OCI-LY1 (cell line): Measurements from ENCODE around the gene C4A.
"Not testable (repeated sequence)": the region's sequence is repeated elsewhere in the genome, so short reads cannot be mapped to it uniquely, and the experiment has no call there.

Experiments
- H2AFZ ChIP-seq: fragments of 200-600 bp; sonication (generic), shearing (Covaris generic); 2 replicates; pipeline ENCODE4 v1.6.0; 2014; ENCODE audit warnings: antibody characterized with exemption, mild to moderate bottlenecking, low read length
- H3F3A ChIP-seq: fragments of 200-600 bp; sonication (generic), shearing (Covaris generic); 2 replicates; pipeline ENCODE4 v1.6.0; 2014; ENCODE audit warnings: mild to moderate bottlenecking, antibody characterized with exemption, low read length, moderate library complexity; ENCODE audit not compliant: insufficient read depth
- H3K27ac ChIP-seq: fragments of 200-600 bp; sonication (generic); 2 replicates; pipeline ENCODE4 v1.5.1; 2014; ENCODE audit warnings: low read length, mixed run types, mild to moderate bottlenecking, low read depth; ENCODE audit not compliant: poor library complexity, severe bottlenecking
- H3K27me3 ChIP-seq: fragments of 200-600 bp; sonication (generic); 2 replicates; pipeline ENCODE4 v1.6.0; 2014; ENCODE audit warnings: antibody characterized with exemption, mild to moderate bottlenecking, low read length, moderate library complexity; ENCODE audit not compliant: insufficient read depth
- H3K36me3 ChIP-seq: fragments of 200-600 bp; sonication (generic); 2 replicates; pipeline ENCODE4 v1.6.1; 2014; ENCODE audit warnings: mild to moderate bottlenecking, antibody characterized with exemption, low read length, moderate library complexity, mixed read lengths; ENCODE audit not compliant: insufficient read depth
- H3K4me1 ChIP-seq: fragments of 200-600 bp; sonication (generic); 2 replicates; pipeline ENCODE4 v1.5.1; 2014; ENCODE audit warnings: mild to moderate bottlenecking, low read length, moderate library complexity; ENCODE audit not compliant: insufficient read depth, severe bottlenecking
- H3K4me2 ChIP-seq: fragments of 200-600 bp; sonication (generic), shearing (Covaris generic); 2 replicates; pipeline ENCODE4 v1.6.1; 2014; ENCODE audit warnings: low read length
- H3K4me3 ChIP-seq: fragments of 200-600 bp; sonication (generic); 2 replicates; pipeline ENCODE4 v1.5.1; 2014; ENCODE audit warnings: low read length, low read depth, mild to moderate bottlenecking, mixed read lengths; ENCODE audit not compliant: poor library complexity, severe bottlenecking
- H3K79me2 ChIP-seq: fragments of 200-600 bp; shearing (Covaris generic); 2 replicates; pipeline ENCODE4 v1.6.1; 2016; ENCODE audit warnings: mixed run types, low read length, mixed read lengths; ENCODE audit not compliant: insufficient read depth
- H3K9ac ChIP-seq: fragments of 200-600 bp; sonication (generic), shearing (Covaris generic); 2 replicates; pipeline ENCODE4 v1.6.1; 2014; ENCODE audit warnings: mild to moderate bottlenecking, low read length, mixed read lengths
- H3K9me2 ChIP-seq: fragments of 200-600 bp; sonication (generic), shearing (Covaris generic); 2 replicates; pipeline ENCODE4 v1.6.1; 2014; ENCODE audit warnings: low read depth, mild to moderate bottlenecking, low read length, mixed read lengths
- H3K9me3 ChIP-seq: fragments of 200-600 bp; shearing (Covaris generic); 2 replicates; pipeline ENCODE4 v1.6.1; 2014; ENCODE audit warnings: low read length, mixed read lengths
- H4K20me1 ChIP-seq: fragments of 200-600 bp; sonication (generic), shearing (Covaris generic); 2 replicates; pipeline ENCODE4 v1.6.0; 2016; ENCODE audit warnings: mild to moderate bottlenecking, low read length; ENCODE audit not compliant: insufficient read depth

Gene C4A

DNA sequence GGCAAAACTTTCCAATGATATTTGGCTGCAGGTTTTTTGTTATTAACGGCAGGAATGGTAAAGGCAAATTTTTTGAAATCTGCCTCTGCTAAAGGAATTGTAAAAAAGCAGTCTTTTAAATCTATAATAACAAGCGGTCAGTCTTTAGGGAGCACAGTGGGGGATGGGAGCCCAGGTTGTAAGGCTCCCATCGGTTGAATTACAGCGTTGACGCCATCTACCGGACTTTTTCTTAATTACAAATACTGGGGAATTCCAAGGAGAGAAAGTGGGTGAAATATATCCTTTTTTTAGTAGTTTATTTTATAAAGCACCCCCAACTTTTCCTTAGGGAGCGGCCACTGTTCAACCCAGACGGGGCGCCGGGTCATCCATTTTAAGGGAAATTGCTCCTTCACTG lies 7.5 kb downstream of the C4A start:
- not testable (repeated sequence) for H2AFZ ChIP-seq

GRCh38 chr6:31994421-31994820 lies 12.6 kb downstream of the C4A start:
- H3K4me2 ChIP-seq, H3K36me3 ChIP-seq, H2AFZ ChIP-seq, H3K27me3 ChIP-seq, H3K27ac ChIP-seq, H3K4me1 ChIP-seq, H3K9ac ChIP-seq, H3K9me3 ChIP-seq, H4K20me1 ChIP-seq, H3K9me2 ChIP-seq, H3F3A ChIP-seq, H3K79me2 ChIP-seq, H3K4me3 ChIP-seq: not testable (repeated sequence)

More for the DNA sequence above, 7.5 kb downstream of the C4A start:
- H3K36me3 ChIP-seq, H3K27ac ChIP-seq, H3K4me2 ChIP-seq, H3K4me1 ChIP-seq, H3K27me3 ChIP-seq, H3K4me3 ChIP-seq, H3K9me2 ChIP-seq, H3K9ac ChIP-seq, H3F3A ChIP-seq, H3K79me2 ChIP-seq, H4K20me1 ChIP-seq, H3K9me3 ChIP-seq: not testable (repeated sequence)

DNA sequence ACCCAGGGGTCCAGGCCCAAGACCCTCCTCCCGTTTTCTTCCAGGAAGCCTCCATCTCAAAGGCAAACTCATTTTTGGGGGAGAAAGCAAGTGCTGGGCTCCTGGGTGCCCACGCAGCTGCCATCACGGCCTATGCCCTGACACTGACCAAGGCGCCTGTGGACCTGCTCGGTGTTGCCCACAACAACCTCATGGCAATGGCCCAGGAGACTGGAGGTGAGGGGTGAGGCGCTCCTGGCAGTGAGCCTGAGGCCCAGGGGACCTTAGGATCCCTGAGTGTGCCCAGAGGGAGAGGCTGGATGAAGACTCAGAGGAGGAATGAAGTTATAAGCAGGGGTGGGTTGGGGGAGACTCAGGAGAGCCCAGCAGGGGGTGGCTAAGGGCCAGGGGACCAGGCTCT lies 14.5 kb downstream of the C4A start:
- H4K20me1 ChIP-seq, H3K9me2 ChIP-seq, H3F3A ChIP-seq, H3K27me3 ChIP-seq, H3K27ac ChIP-seq, H3K4me2 ChIP-seq, H3K9ac ChIP-seq, H2AFZ ChIP-seq, H3K79me2 ChIP-seq, H3K36me3 ChIP-seq, H3K4me3 ChIP-seq, H3K9me3 ChIP-seq, H3K4me1 ChIP-seq: not testable (repeated sequence)

GRCh38 chr6:32002546-32003268 lies 20.9 kb downstream of the C4A start:
- H3K4me2 ChIP-seq, H3K79me2 ChIP-seq, H3F3A ChIP-seq, H3K4me1 ChIP-seq, H4K20me1 ChIP-seq, H2AFZ ChIP-seq, H3K9me3 ChIP-seq, H3K36me3 ChIP-seq, H3K4me3 ChIP-seq, H3K9ac ChIP-seq, H3K27me3 ChIP-seq, H3K27ac ChIP-seq, H3K9me2 ChIP-seq: not testable (repeated sequence)

DNA sequence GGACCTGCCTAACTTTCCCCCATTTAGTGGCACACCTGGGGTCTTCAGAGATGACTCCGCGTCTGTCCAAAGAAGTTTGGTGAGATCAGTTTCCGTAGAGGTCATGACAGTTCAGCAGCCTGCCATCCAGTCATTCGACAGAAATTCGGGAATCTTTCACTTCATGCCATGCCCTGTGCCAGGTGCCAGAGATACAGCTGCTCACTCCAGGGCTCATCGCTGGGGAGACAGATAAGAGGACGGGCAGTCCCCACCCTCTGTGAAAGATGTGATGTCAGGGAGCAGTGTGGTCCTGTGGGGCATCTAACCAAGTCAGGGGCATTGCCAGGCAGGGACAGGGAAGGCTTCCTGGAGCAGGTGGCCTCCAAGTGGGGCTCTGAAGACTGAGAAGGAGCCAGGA lies 21.4 kb downstream of the C4A start:
- not testable (repeated sequence) for H3K27me3 ChIP-seq, H3K4me3 ChIP-seq

GRCh38 chr6:32004393-32004792 lies 22.5 kb downstream of the C4A start:
- not testable (repeated sequence) for H3K79me2 ChIP-seq, H3K9me3 ChIP-seq, H3K27ac ChIP-seq, H3K4me2 ChIP-seq, H3K4me1 ChIP-seq, H3K9me2 ChIP-seq, H3K27me3 ChIP-seq, H3K36me3 ChIP-seq, H3F3A ChIP-seq, H4K20me1 ChIP-seq, H2AFZ ChIP-seq, H3K9ac ChIP-seq, H3K4me3 ChIP-seq

More for the DNA sequence above, 21.4 kb downstream of the C4A start:
- H3K27ac ChIP-seq, H2AFZ ChIP-seq, H3K9me3 ChIP-seq, H3K79me2 ChIP-seq, H3K9me2 ChIP-seq, H4K20me1 ChIP-seq, H3K36me3 ChIP-seq, H3F3A ChIP-seq, H3K9ac ChIP-seq, H3K4me1 ChIP-seq, H3K4me2 ChIP-seq: not testable (repeated sequence)

DNA sequence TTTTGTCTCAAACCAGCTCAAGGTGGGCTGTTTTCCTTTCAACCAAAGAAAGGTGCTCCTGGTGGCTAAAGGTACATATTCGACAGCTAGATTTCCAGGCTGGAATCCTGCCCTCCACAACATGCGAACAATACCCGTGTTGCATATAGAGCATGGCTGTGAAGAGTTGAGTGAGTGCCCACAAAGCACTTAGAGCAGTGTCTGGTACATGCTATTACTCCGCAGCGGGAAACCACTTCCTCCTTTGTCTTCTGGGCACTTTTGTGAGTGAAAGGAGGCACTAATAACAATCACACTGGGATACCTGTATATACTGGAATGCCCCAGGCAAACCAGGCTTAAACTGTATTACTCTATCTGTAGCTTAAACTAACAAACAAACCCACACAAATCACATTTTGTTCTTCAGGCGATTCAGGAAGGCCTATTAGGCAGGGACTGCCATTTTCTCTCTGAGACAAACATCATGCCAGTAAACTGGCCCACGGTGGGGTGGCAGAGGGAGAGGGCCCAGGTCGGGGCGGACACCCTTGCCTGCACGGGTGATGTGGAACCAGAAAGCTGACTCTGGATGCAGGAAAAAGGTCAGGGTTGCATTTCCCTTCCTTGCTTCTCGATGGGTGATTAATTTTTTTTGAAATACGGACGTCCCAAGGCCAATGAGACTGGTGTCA lies 23.1 kb downstream of the C4A start:
- not testable (repeated sequence) for H3K27ac ChIP-seq, H3K4me3 ChIP-seq, H4K20me1 ChIP-seq, H3K79me2 ChIP-seq, H3F3A ChIP-seq, H3K9me3 ChIP-seq, H3K36me3 ChIP-seq, H3K4me1 ChIP-seq, H3K9me2 ChIP-seq, H3K4me2 ChIP-seq, H3K9ac ChIP-seq, H3K27me3 ChIP-seq, H2AFZ ChIP-seq

GRCh38 chr6:32005538-32005880 lies 23.7 kb downstream of the C4A start:
- not testable (repeated sequence) for H3K4me2 ChIP-seq, H3K4me3 ChIP-seq, H3F3A ChIP-seq, H4K20me1 ChIP-seq, H3K27ac ChIP-seq, H3K79me2 ChIP-seq, H3K9me2 ChIP-seq, H3K36me3 ChIP-seq, H2AFZ ChIP-seq, H3K27me3 ChIP-seq, H3K4me1 ChIP-seq, H3K9me3 ChIP-seq, H3K9ac ChIP-seq
